ENCODE data around the gene GDF10. TPM values are rescaled to one million over a fixed set of nuclear protein-coding genes. Genes with fewer than 3 reads are reported as not detected.

Gene GDF10
- total and polyA plus RNA-seq, 10 of the 15 experiments (the other 5 are each of a cell fraction or from before 2014, with no cell fraction given), result not detected

DNA sequence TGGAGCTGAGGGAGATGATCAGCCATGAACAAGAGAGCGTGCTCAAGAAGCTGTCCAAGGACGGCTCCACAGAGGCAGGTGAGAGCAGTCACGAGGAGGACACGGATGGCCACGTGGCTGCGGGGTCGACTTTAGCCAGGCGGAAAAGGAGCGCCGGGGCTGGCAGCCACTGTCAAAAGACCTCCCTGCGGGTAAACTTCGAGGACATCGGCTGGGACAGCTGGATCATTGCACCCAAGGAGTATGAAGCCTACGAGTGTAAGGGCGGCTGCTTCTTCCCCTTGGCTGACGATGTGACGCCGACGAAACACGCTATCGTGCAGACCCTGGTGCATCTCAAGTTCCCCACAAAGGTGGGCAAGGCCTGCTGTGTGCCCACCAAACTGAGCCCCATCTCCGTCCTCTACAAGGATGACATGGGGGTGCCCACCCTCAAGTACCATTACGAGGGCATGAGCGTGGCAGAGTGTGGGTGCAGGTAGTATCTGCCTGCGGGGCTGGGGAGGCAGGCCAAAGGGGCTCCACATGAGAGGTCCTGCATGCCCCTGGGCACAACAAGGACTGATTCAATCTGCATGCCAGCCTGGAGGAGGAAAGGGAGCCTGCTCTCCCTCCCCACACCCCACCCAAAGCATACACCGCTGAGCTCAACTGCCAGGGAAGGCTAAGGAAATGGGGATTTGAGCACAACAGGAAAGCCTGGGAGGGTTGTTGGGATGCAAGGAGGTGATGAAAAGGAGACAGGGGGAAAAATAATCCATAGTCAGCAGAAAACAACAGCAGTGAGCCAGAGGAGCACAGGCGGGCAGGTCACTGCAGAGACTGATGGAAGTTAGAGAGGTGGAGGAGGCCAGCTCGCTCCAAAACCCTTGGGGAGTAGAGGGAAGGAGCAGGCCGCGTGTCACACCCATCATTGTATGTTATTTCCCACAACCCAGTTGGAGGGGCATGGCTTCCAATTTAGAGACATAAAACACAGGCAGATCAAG lies 25.6 kb downstream of the GDF10 start:
- in situ Hi-C loops (cut with MboI) (no loop called here), intact Hi-C loops (cut with micrococcal nuclease; ENCODE audit: unreplicated experiment) (no loop called here)
- no peak overlapping the region for H3K27ac ChIP-seq (ENCODE audit: control insufficient read depth, insufficient read depth)
- H3K36me3 ChIP-seq (ENCODE audit: control insufficient read depth in 2 of 2, insufficient read depth in 2 of 2, low read length in 1 of 2), result no peaks in the 10 kb centered on the region
- TF ChIP-seq, protein P1, sequence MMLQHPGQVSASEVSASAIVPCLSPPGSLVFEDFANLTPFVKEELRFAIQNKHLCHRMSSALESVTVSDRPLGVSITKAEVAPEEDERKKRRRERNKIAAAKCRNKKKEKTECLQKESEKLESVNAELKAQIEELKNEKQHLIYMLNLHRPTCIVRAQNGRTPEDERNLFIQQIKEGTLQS (IDR thresholded peaks at IDR 0.05; ENCODE audit: borderline replicate concordance, extremely low read depth, low read depth, low read length), result no peak
- TF ChIP-seq EZH2 (IDR thresholded peaks at IDR 0.05; ENCODE audit: borderline replicate concordance, control insufficient read depth, low read depth, low read length), result no peak
- no peak for TF ChIP-seq NBN (IDR thresholded peaks at IDR 0.05)
- RAD21 ChIA-PET (ENCODE audit: unreplicated experiment), result no interaction called here
- H3K9ac ChIP-seq (ENCODE audit: control insufficient read depth, insufficient read depth, low read length), result no peak overlapping the region
- no peak overlapping the region for H2AFZ ChIP-seq (ENCODE audit: control insufficient read depth, low read depth, low read length)
- H3K79me2 ChIP-seq (ENCODE audit: control insufficient read depth, insufficient read depth, low read length), result no peaks in the 10 kb centered on the region
- POLR2A ChIA-PET, result no interaction called here
- no TSS peak for BruUV-seq (replicated peaks)
- DNase-seq (ENCODE audit: low read depth, low spot score) (no peak), ATAC-seq (no peak), FAIRE-seq (no peak)
- WGBS (ENCODE audit: insufficient coverage, insufficient replicate concordance, low lambda C conversion rate, missing lambda C conversion rate), result 51% methylated on average over 29 of the region's 30 CpGs
- no peaks in the 10 kb centered on the region for H3K4me1 ChIP-seq (ENCODE audit: control insufficient read depth, insufficient read depth, low read length)
- CTCF ChIA-PET, result no interaction called here
- H3K27me3 ChIP-seq (replicated peaks in 1 of 2; ENCODE audit: control insufficient read depth in 2 of 2, insufficient read depth in 2 of 2, low read length in 1 of 2), result no peaks in the 10 kb centered on the region; a peak in 1 of 4 replicates
- H4K20me1 ChIP-seq (ENCODE audit: control insufficient read depth, insufficient read depth), result no peaks in the 10 kb centered on the region; the same call in 1 of the 2 replicates
- H3K9me3 ChIP-seq (replicated peaks; ENCODE audit: control insufficient read depth, insufficient read depth, low read length), result no peaks in the 10 kb centered on the region
- H3K4me2 ChIP-seq (ENCODE audit: control insufficient read depth, insufficient read depth), result no peak overlapping the region
- no peak overlapping the region for H3K4me3 ChIP-seq
- SMC1A ChIA-PET (ENCODE audit: uncharacterized antibody, unreplicated experiment), result no interaction called here

DNA sequence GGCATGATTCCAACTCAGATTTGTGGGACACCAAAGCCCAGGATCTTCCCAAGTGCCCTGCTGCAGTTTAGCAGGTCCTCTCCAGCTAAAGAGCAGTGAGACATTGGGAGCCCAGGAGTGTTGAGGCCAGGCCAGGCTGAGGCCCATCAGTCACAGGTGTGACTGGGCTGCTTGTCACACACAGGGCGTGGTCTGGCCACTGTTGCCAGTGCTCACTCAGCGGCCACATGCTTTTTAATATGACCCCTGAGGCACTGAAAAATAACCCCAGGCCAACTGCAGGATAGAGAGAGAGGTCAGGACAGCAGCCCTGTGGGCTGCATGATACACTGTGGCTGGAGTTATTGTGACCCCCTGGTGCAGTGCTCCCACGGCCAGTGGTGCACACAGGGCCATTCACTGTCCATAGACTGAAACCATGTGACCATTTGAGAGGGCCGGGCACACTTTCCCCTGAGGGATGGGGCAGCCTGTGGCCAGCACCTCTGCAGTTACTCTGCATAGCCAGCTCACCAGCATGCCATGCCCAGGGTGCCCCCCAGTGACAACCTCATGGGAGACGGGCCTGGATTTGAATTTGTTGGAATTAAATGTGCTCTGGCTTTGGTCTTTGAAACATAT lies 26.4 kb downstream of the GDF10 start:
- in situ Hi-C loops (cut with MboI), result no loop called here
- intact Hi-C loops (cut with micrococcal nuclease; ENCODE audit: unreplicated experiment), result no loop called here
- no peaks in the 10 kb centered on the region for H3K36me3 ChIP-seq (ENCODE audit: control insufficient read depth in 2 of 2, insufficient read depth in 2 of 2, low read length in 1 of 2)
- no peak overlapping the region for H3K4me3 ChIP-seq
- no peak overlapping the region for H3K27ac ChIP-seq (ENCODE audit: control insufficient read depth, insufficient read depth)
- no peaks in the 10 kb centered on the region; the same call in 1 of the 2 replicates for H4K20me1 ChIP-seq (ENCODE audit: control insufficient read depth, insufficient read depth)
- DNase-seq (ENCODE audit: low read depth, low spot score) (no peak), ATAC-seq (no peak), FAIRE-seq (no peak)
- no TSS peak for BruUV-seq (replicated peaks)
- 9% methylated on average over 5 of the region's 5 CpGs for WGBS (ENCODE audit: insufficient coverage, insufficient replicate concordance, low lambda C conversion rate, missing lambda C conversion rate)
- H3K4me1 ChIP-seq (ENCODE audit: control insufficient read depth, insufficient read depth, low read length), result no peaks in the 10 kb centered on the region
- SMC1A ChIA-PET (ENCODE audit: uncharacterized antibody, unreplicated experiment), result no interaction called here
- H3K79me2 ChIP-seq (ENCODE audit: control insufficient read depth, insufficient read depth, low read length), result no peaks in the 10 kb centered on the region
- CTCF ChIA-PET, result no interaction called here
- POLR2A ChIA-PET, result no interaction called here
- H2AFZ ChIP-seq (ENCODE audit: control insufficient read depth, low read depth, low read length), result no peak overlapping the region
- H3K9ac ChIP-seq (ENCODE audit: control insufficient read depth, insufficient read depth, low read length), result no peak overlapping the region
- RAD21 ChIA-PET (ENCODE audit: unreplicated experiment), result no interaction called here
- TF ChIP-seq CBX5 (IDR thresholded peaks at IDR 0.05; ENCODE audit: low read depth), result no peak
- no peak for TF ChIP-seq HDAC2 (IDR thresholded peaks at IDR 0.05)
- TF ChIP-seq, protein P2, sequence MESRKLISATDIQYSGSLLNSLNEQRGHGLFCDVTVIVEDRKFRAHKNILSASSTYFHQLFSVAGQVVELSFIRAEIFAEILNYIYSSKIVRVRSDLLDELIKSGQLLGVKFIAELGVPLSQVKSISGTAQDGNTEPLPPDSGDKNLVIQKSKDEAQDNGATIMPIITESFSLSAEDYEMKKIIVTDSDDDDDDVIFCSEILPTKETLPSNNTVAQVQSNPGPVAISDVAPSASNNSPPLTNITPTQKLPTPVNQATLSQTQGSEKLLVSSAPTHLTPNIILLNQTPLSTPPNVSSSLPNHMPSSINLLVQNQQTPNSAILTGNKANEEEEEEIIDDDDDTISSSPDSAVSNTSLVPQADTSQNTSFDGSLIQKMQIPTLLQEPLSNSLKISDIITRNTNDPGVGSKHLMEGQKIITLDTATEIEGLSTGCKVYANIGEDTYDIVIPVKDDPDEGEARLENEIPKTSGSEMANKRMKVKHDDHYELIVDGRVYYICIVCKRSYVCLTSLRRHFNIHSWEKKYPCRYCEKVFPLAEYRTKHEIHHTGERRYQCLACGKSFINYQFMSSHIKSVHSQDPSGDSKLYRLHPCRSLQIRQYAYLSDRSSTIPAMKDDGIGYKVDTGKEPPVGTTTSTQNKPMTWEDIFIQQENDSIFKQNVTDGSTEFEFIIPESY (IDR thresholded peaks at IDR 0.05), result no peak
- no peak for TF ChIP-seq SMAD5 (IDR thresholded peaks at IDR 0.05; ENCODE audit: low read depth)
- no peak overlapping the region for H3K4me2 ChIP-seq (ENCODE audit: control insufficient read depth, insufficient read depth)
- no peaks in the 10 kb centered on the region for H3K9me3 ChIP-seq (replicated peaks; ENCODE audit: control insufficient read depth, insufficient read depth, low read length)
- no peaks in the 10 kb centered on the region; a peak in 2 of 4 replicates for H3K27me3 ChIP-seq (replicated peaks in 1 of 2; ENCODE audit: control insufficient read depth in 2 of 2, insufficient read depth in 2 of 2, low read length in 1 of 2)
